ENCODE data around the gene MTCL1. TPM values are rescaled to one million over a fixed set of nuclear protein-coding genes. Genes with fewer than 3 reads are reported as not detected.

The MTCL1 gene
- total RNA-seq, 1 experiment from 2014 or later = 11.6 TPM

- H3K36me3 Mint-ChIP-seq (ENCODE audit: insufficient read depth, unreplicated experiment) = no peaks in the 10 kb centered on the region
- CTCF ChIA-PET = interaction anchor here (0.8 to 5.2 kb wide), 3 partner anchors 36 to 328 kb away, joined by 3 to 36 read pairs (median 30); no protein-coding TSS in a partner anchor
- H3K4me3 Mint-ChIP-seq (ENCODE audit: unreplicated experiment) = no peak overlapping the region
- no peaks in the 10 kb centered on the region for H3K27me3 Mint-ChIP-seq (ENCODE audit: insufficient read depth, unreplicated experiment)
- no peak for TF ChIP-seq CTCF (IDR thresholded peaks at IDR 0.05; ENCODE audit: unreplicated experiment)
- no peak for DNase-seq (ENCODE audit: unreplicated experiment)
- H3K27ac Mint-ChIP-seq (ENCODE audit: low read depth, unreplicated experiment) = no peak overlapping the region
- H3K4me1 Mint-ChIP-seq (ENCODE audit: insufficient read depth, unreplicated experiment) = peaks cover 19% of the 10 kb centered on the region
- H3K9me3 Mint-ChIP-seq (ENCODE audit: unreplicated experiment) = no peaks in the 10 kb centered on the region
- BruUV-seq (replicated peaks) = no TSS peak
- POLR2A ChIA-PET = interaction anchor here (0.5 to 0.7 kb wide), 2 partner anchors 75 to 324 kb away, joined by 3 read pairs; no protein-coding TSS in a partner anchor
- intact Hi-C loops (cut with micrococcal nuclease) = no loop called here
Observed at GRCh38 chr18:8660316-8660715, 45.0 kb upstream of the MTCL1 start.

DNA sequence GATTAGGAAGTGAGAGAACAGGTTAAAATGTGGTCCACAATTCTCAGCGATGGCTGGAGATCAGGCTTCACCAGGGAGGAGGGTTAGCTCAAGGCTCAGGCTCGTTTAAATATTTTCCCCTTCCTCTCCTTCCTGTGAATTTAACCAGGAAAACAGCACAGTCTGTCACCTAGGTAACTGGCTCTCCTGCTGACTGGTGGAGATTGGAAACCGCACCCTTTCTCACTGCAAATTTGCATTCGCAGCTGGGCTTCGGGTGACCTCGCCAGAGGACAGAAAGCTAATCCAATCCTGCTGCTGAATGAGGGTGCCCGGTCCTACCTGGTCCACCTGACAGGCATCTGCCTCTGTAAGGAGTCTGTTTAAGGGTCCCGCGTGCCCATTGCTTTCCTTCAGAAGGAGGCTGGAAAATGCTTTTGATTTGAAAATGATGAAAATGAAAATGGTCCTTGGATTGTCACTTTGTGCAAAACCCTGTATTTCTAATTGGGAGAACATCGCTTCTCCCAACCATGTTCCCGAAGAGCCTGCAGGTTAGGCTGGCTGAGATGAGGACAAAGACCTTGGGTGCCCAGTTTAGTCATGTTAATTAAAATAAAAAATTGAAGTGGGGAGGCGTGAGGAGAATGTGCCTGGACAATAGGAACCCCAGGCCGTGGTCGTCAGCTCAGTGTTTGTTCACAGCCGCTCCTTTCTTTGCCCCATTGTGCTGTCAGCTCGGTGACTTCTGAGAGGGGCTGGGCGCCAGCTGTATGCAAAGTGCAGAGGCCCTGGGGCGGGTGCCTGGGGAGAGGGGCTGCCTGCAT, 43.4 kb upstream of the MTCL1 start:
- CTCF ChIA-PET = interaction anchor here (0.6 to 5.2 kb wide), 6 partner anchors 9 to 326 kb away, joined by 3 to 36 read pairs (median 6); no protein-coding TSS in a partner anchor
- Mint-ChIP-seq H3K27ac (ENCODE audit: low read depth, unreplicated experiment) (no peak overlapping the region), H3K36me3 (ENCODE audit: insufficient read depth, unreplicated experiment) (no peaks in the 10 kb centered on the region), H3K9me3 (ENCODE audit: unreplicated experiment) (no peaks in the 10 kb centered on the region), H3K27me3 (ENCODE audit: insufficient read depth, unreplicated experiment) (no peaks in the 10 kb centered on the region), H3K4me1 (ENCODE audit: insufficient read depth, unreplicated experiment) (peaks cover 19% of the 10 kb centered on the region), H3K4me3 (ENCODE audit: unreplicated experiment) (no peak overlapping the region)
- POLR2A ChIA-PET = interaction anchor here (0.7 kb wide), 1 partner anchor 393 kb away, joined by 3 read pairs; no protein-coding TSS in a partner anchor
- intact Hi-C loops (cut with micrococcal nuclease) = no loop called here
- no peak for TF ChIP-seq CTCF (IDR thresholded peaks at IDR 0.05; ENCODE audit: unreplicated experiment)
- BruUV-seq (replicated peaks) = no TSS peak
- DNase-seq (ENCODE audit: unreplicated experiment) = no peak

DNA sequence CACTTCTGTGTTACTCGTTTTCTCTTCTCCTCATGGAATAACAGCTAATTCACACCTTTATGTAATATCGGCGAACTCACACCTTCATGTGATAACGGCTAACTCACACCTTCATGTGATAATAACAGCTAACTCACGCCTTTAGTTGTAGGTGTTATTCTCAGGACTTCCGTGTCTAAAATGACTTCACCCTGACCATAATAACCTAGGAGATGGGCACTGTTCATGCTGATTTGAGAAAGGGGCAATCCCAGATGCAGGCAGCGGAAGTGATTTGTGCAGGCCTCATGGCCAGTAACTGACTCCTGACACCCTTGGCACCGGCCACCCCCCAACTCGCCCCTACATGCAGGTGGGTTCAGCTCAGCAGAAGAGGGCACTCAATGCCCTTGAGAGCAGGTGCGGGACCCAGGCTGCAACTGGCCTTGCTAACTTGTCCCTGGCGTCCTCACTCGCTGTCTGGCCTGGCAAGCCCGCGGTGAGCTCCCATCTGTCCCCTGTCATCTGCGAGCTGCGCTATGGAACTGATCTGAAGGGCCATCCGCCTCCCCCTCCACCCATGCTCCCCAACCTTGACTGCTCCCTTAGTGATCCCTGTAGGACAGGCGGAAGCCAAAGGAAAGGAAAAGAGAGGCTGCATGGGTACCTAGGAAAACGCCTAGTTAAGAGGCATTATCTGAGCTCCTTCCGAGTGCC, 42.6 kb upstream of the MTCL1 start:
- no peak for DNase-seq (ENCODE audit: unreplicated experiment)
- Mint-ChIP-seq H3K27me3 (ENCODE audit: insufficient read depth, unreplicated experiment) (no peaks in the 10 kb centered on the region), H3K36me3 (ENCODE audit: insufficient read depth, unreplicated experiment) (no peaks in the 10 kb centered on the region), H3K9me3 (ENCODE audit: unreplicated experiment) (no peaks in the 10 kb centered on the region), H3K4me1 (ENCODE audit: insufficient read depth, unreplicated experiment) (peaks cover 15% of the 10 kb centered on the region), H3K4me3 (ENCODE audit: unreplicated experiment) (no peak overlapping the region), H3K27ac (ENCODE audit: low read depth, unreplicated experiment) (no peak overlapping the region)
- BruUV-seq (replicated peaks) = no TSS peak
- intact Hi-C loops (cut with micrococcal nuclease) = no loop called here
- ChIA-PET CTCF (interaction anchor here (1.3 to 5.2 kb wide), 3 partner anchors 9 to 326 kb away, joined by 5 to 30 read pairs (median 8); no protein-coding TSS in a partner anchor), POLR2A (interaction anchor here (0.8 kb wide), 1 partner anchor 23 kb away, joined by 3 read pairs; no protein-coding TSS in a partner anchor)
- no peak for TF ChIP-seq CTCF (IDR thresholded peaks at IDR 0.05; ENCODE audit: unreplicated experiment)

- Mint-ChIP-seq H3K4me1 (ENCODE audit: insufficient read depth, unreplicated experiment) (peaks cover 8% of the 10 kb centered on the region), H3K27me3 (ENCODE audit: insufficient read depth, unreplicated experiment) (no peaks in the 10 kb centered on the region), H3K36me3 (ENCODE audit: insufficient read depth, unreplicated experiment) (no peaks in the 10 kb centered on the region), H3K27ac (ENCODE audit: low read depth, unreplicated experiment) (no peak overlapping the region), H3K9me3 (ENCODE audit: unreplicated experiment) (no peaks in the 10 kb centered on the region), H3K4me3 (ENCODE audit: unreplicated experiment) (no peak overlapping the region)
- intact Hi-C loops (cut with micrococcal nuclease) = no loop called here
- no TSS peak for BruUV-seq (replicated peaks)
- POLR2A ChIA-PET = interaction anchor here (0.6 to 1.2 kb wide), 2 partner anchors 18 to 20 kb away, joined by 4 read pairs; no protein-coding TSS in a partner anchor
- TF ChIP-seq CTCF (IDR thresholded peaks at IDR 0.05; ENCODE audit: unreplicated experiment) = no peak
- CTCF ChIA-PET = interaction anchor here (0.5 to 1.4 kb wide), 3 partner anchors 12 to 1507 kb away, joined by 3 to 5 read pairs (median 3); no protein-coding TSS in a partner anchor
- no peak for DNase-seq (ENCODE audit: unreplicated experiment)
Observed at GRCh38 chr18:8667846-8668245, 37.5 kb upstream of the MTCL1 start.
